GM19240 (cell line): ENCODE measurements around the gene PYGM.

Experiments used
- DNase-seq: peaks from one replicate; pipeline ENCODE4 v3.0.0; 2011; ENCODE audit warnings: low spot score; ENCODE audit not compliant: insufficient read length

The PYGM gene

GRCh38 chr11:64754124-64754918, 5.5 kb downstream of the PYGM start:
- DNase-seq = no peak

- DNase-seq = no peak
Measured at GRCh38 chr11:64753380-64754123, 6.2 kb downstream of the PYGM start.

GRCh38 chr11:64753019-64753379, 6.8 kb downstream of the PYGM start:
- DNase-seq = no peak

GRCh38 chr11:64752175-64752970, 7.4 kb downstream of the PYGM start:
- no peak for DNase-seq

GRCh38 chr11:64751580-64751979, 8.2 kb downstream of the PYGM start:
- no peak for DNase-seq

- no peak for DNase-seq
Measured at GRCh38 chr11:64751136-64751535, 8.6 kb downstream of the PYGM start.

GRCh38 chr11:64750361-64751054, 9.3 kb downstream of the PYGM start:
- DNase-seq = no peak

GRCh38 chr11:64747961-64748665, 11.7 kb downstream of the PYGM start:
- DNase-seq = no peak

GRCh38 chr11:64746486-64746885, 13.3 kb downstream of the PYGM start:
- DNase-seq = no peak

GRCh38 chr11:64745521-64746328, 14.0 kb downstream of the PYGM start:
- peak; percentile 67 for DNase-seq

- DNase-seq = no peak
Measured at GRCh38 chr11:64745189-64745520, 14.6 kb downstream of the PYGM start.

- DNase-seq = no peak
Measured at GRCh38 chr11:64744544-64745188, 15.1 kb downstream of the PYGM start.

- DNase-seq = no peak
Measured at GRCh38 chr11:64743591-64744543, 15.9 kb downstream of the PYGM start, which contains the start of gene RASGRP2. TSS of gene RASGRP2 (minus strand) at chr11:64744142. CDS start at chr11:64742866, 1,276 bp downstream.

GRCh38 chr11:64742889-64743590, 16.7 kb downstream of the PYGM start:
- peak; percentile 84 for DNase-seq

- DNase-seq = no peak
Measured at GRCh38 chr11:64742087-64742888, 17.5 kb downstream of the PYGM start.

- DNase-seq = no peak
Measured at GRCh38 chr11:64741375-64742086, 18.2 kb downstream of the PYGM start.
